GM19043 (cell line): ENCODE data around the gene ANKRD22.
"Not testable (repeated sequence)": the region's sequence is repeated elsewhere in the genome, so short reads cannot be mapped to it uniquely, and the experiment has no call there.

Experiments
- ATAC-seq: cut with Tn5 transposase; IDR thresholded peaks from one replicate; pipeline ENCODE4 v1.9.1; 2021; ENCODE audit warnings: low read depth; ENCODE audit not compliant: unreplicated experiment

Gene ANKRD22

GRCh38 chr10:88838766-88839350, 12.8 kb downstream of the ANKRD22 start:
- ATAC-seq, result no peak

DNA sequence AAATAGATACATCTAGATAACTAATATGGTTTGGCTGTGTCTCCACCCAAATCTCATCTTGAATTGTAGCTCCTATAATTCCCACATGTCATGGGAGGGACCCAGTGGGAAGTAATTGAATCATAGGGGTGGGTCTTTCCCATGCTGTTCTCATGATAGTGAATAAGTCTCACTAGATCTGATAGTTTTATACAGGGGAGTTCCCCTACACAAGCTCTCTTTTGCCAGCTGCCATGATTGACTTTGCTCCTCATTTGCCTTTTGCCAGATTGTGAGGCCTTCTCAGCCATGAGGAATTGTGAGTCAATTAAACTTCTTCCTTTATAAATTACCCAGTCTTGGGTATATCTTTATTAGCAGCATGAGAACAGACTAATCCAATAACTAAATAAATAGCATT, 14.0 kb downstream of the ANKRD22 start:
- ATAC-seq, result not testable (repeated sequence)

GRCh38 chr10:88835910-88836221, 15.8 kb downstream of the ANKRD22 start:
- ATAC-seq, result peak; percentile 25

DNA sequence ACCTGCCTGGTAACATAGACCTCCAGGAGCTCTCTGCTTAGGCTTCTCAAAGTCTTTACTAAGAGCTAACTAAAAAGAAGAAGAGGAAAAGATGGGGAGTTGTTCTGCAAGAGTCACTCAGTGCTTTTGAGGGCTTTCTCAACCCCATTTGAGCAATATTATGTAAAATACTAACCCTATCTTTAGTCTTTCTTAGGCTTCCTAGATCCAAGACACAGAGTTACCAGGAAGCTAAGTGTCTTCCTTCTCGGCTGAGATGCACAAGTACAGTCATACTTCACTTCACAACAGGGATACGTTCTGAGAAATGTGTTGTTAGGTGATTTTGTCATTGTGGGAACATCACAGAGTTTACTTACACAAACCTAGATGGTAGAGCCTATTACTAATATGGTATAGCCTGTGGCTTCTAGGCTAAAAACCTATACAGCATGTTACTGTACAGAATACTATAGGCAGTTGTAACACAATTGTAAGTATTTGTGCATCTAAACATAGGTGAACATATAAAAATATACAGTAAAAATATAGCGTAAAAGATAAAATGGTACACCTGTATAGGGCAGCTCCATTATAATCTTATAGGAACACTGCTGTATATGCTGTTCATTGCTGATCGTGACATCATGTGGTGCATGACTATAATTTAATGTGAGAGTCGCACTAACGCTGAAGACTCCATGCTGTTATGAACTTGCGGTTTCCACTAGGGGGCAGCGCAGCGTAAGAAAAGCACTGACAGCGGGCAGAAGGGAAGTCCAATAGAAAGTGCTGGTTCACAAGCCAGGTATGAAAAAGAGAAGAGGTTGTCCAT, 16.3 kb downstream of the ANKRD22 start:
- ATAC-seq, result peak; percentile 88

DNA sequence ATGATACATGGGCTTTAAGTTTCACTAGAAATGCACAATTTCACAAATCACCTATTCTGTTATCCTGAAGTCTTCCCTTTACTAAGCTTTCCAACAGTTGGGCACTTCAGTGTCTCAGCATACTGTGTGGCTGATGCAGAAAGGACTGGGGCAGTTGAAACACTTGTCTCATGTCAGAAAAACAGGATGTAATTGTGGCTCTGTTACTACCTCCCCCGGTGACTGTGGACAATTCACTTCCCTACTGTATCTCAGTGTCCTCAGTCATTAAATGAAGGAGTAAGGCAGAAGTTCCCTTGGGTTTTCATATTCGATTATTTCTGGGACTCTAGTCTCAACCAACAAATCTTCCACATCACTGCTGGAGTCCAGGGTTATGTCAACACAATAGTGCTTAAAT, 17.9 kb downstream of the ANKRD22 start:
- ATAC-seq, result no peak

DNA sequence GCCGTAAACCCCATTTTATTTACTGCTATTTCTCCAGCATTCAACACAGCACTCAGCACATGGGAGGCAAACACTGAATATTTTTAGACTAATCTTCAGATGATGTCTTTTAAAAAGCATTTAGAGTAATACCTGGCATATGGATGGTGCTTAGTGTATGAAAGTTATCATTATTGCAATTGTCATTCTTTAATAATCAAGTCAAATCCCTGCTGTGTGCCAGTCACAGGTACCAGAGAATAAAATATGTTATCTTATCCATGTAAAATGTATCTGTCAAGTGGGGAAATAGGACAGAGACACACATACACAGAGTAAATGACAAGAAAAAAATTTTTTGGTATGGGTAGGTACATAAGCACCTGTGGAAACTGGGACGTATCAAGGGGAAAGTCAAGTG, 18.5 kb downstream of the ANKRD22 start:
- ATAC-seq, result no peak

GRCh38 chr10:88832376-88832775, 19.3 kb downstream of the ANKRD22 start:
- no peak for ATAC-seq

DNA sequence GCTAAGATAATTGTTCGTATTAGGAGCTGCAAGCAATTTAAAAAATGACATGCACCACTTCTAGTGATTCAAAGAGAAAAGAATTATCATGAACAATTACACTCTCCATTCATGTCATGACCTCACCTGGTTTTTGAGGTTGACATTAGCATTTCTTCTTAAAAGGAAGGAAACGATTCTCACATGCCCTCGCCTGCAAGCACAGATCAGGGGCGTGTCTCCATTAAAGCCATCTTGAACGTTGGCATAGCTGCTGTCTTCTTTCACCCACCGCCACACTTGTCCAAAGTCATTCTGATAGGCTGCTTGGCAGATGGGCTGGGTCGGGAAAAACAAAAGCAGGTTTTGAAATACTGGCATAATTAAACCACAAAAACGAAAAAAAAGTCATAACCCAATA, 19.9 kb downstream of the ANKRD22 start:
- ATAC-seq, result no peak

GRCh38 chr10:88830643-88831268, 20.9 kb downstream of the ANKRD22 start:
- no peak for ATAC-seq

DNA sequence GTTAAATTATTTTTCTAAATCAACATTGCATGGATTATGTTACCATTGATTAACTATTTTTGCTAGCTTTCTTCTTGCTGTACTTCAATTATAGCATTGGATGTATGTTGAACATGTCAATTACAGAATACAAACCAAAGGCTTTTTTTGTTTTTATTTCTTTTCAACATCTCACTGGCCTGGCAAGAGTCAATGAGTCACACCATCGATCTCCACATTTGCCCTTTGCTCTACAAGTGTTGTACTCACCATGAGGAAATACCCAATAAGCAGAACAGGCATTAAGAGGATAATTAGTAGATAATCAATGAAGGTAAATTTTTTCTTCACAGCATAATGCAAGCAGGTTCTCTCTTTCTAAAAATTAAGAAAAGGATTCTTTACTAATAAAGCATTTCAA, 23.3 kb downstream of the ANKRD22 start:
- ATAC-seq, result no peak

GRCh38 chr10:88827671-88828070, 24.0 kb downstream of the ANKRD22 start:
- ATAC-seq, result no peak

DNA sequence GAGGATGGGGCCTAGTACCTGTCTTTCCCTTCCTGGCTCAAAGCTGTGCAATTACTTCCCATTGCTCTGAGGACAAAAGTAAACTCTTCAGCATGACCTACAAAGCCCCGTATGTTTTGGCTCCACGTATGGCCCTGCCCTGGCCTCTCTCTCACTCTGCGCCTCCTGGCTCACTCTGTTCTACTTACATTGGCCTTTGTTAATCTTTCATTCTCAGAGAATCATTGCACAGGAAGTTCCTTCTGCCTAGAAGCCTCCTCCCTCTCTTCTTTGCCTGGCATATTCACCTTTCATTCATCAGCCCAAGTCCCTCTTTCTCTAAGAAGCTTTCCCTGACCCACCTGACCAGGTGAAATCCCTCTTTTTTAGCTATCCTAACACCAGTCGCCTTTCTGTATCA, 25.3 kb downstream of the ANKRD22 start:
- ATAC-seq, result no peak

- ATAC-seq, result no peak
These were observed 30.8 kb downstream of the ANKRD22 start for GRCh38 chr10:88820748-88821401.

DNA sequence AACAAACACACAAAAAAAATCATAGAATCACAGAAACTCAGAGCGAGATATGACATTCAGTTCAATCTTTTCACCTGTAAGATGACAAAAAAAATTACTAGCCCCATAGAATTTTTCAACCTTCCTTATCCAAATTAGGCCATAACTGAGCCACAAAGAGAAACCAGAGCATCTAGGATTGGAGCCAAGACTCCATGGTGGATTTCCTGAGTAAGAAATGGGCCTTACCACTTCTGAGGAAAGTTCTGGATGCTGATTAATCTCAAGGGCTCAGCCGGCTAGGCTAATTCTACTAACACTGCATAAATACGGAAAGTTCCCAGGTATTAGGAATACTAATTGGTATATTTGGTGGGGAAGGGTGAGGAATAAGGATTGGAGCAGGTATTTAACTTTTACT, 32.4 kb downstream of the ANKRD22 start:
- ATAC-seq, result no peak

DNA sequence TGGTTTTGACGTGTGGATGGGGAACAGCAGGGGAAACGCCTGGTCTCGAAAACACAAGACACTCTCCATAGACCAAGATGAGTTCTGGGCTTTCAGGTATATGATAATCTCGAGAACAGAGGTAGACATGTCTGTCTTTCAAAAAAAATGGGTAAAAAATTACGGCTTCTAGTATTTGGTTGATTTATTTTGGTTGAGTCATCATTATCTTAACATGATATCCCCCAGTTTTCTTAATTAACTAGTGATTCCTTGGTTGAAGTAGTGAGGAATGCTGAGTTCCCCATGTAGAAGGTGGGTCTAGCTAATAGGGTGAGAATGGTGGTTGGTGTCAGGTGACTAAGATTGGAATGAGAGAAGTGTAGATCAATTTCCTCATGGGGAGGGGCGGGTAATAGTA, 38.4 kb downstream of the ANKRD22 start:
- ATAC-seq, result no peak

DNA sequence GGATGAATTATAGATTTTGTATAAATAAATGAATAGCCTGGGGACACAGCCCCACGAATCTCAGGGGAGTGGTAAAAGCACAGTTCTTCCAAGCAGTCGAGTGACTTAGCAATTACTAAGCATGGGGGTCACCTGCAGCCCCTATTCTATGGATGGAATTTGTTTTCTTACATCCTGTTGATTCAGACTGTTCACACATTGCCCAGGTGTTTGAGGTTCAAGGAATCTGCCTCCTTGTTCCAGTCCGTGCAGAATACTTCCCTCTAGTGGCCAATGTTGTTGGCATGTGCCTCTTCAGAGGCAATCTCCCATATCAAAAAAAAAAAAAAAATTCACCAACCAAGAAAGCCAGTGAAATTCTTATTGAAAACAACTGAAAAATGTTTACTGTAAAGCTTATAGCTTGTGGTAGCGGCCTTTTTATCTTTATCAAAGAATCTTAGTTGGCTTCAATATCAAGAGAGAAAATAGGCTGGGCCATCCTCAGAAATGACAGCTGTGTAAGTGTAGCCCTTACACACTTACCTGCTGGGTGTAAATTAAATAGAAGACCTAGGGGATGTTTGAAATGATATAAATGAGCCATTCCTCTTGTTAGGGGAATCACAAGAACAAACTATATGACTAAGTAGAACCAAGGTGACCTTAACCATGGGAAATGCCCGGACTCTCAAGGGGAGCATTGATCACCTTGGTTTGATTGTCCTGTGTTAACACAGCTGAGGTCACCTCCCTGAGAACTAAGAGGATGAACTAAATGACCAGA, 41.3 kb downstream of the ANKRD22 start:
- ATAC-seq, result no peak

- ATAC-seq, result no peak
These were observed 42.0 kb downstream of the ANKRD22 start for GRCh38 chr10:88809621-88810020.

- no peak for ATAC-seq
These were observed 45.7 kb downstream of the ANKRD22 start for GRCh38 chr10:88805924-88806323.

DNA sequence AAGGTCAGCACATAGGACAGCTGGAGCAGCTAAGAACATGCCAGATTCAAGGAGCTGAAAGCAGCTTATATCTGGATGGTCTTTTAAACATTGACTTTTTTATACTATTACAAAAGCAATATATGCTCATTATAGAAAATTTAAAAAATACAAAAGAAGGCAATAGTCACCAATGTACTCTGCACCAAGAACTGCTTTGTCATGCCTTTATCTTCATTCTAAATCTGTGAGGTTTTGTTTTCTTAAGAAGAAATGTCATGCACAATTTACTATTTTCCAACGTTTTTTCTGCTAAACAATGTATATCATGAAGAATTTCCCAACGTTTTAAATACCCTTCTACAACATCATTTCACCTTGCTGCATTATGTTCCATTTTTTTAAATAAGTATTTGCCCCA, 46.3 kb downstream of the ANKRD22 start:
- ATAC-seq, result no peak

GRCh38 chr10:88804083-88804812, 47.4 kb downstream of the ANKRD22 start:
- ATAC-seq, result no peak
